HepG2 (cell line): ENCODE results near the gene PTPN12. TPM values are rescaled to one million over a fixed set of nuclear protein-coding genes. Genes with fewer than 3 reads are reported as not detected.

Experiments used
- ATAC-seq: fragments of 200-7000 bp; cut with Tn5 transposase; 3 replicates; pipeline ENCODE4 v1.9.1; 2020; ENCODE audit warnings: mild to moderate bottlenecking, moderate library complexity
- BruUV-seq: library from RNA; stranded (reverse); fragments of 400-500 nt; replicated peaks from 2 replicates; lab custom pipeline; 2021; lab: Mats Ljungman, UMichigan
- CTCF ChIA-PET: fragments of 300-600 bp; formaldehyde crosslinking; extraction: SDS; loops from one replicate; lab custom pipeline; 2021; ENCODE audit warnings: low total read pairs, inconsistent platforms, low intra/inter-chr PET ratio; lab: Yijun Ruan, JAX
- POLR2A ChIA-PET: fragments of 350-600 bp; sonication (Branson Sonifier 250); formaldehyde crosslinking; loops from one replicate; lab custom pipeline; 2020; ENCODE audit warnings: antibody characterized with exemption, inconsistent platforms; lab: Yijun Ruan, JAX
- DNase-seq: peaks from one replicate; pipeline ENCODE4 v3.0.0-alpha.2; 2015; ENCODE audit warnings: low spot score
- FAIRE-seq: peaks from 3 replicates; lab custom pipeline; 2011; peaks lifted over from hg19 to GRCh38; lab: Jason Lieb, UNC
- H2AFZ ChIP-seq: one replicate; pipeline ENCODE4 v1.6.1; 2011; ENCODE audit warnings: low read length, inconsistent platforms
- H3K27ac ChIP-seq: fragments of 300-600 bp; 3 replicates; pipeline ENCODE4 v1.8.0; 2011; ENCODE audit warnings: mixed run types, mild to moderate bottlenecking, mixed read lengths, low read length, inconsistent platforms; ENCODE audit not compliant: insufficient read depth; ENCODE audit errors: extremely low read length
- H3K27me3 ChIP-seq, 2 experiments: fragments of 200-600 bp in 1 of 2; 2 replicates in 1 of 2; 3 replicates in 1 of 2; pipeline versions ENCODE4 v1.6.0 to v1.8.0; 2011; ENCODE audit warnings: low read length in 2 of 2, mild to moderate bottlenecking in 2 of 2, moderate library complexity in 2 of 2, inconsistent platforms in 1 of 2; ENCODE audit not compliant: insufficient read depth in 2 of 2, control insufficient read depth in 1 of 2
- H3K36me3 ChIP-seq, 2 experiments: fragments of 200-600 bp in 1 of 2; replicated peaks in 1 of 2; 2 replicates in 1 of 2; 3 replicates in 1 of 2; pipeline versions ENCODE4 v1.5.1 to v1.8.0; 2011; ENCODE audit warnings: low read length in 2 of 2, inconsistent platforms in 1 of 2; ENCODE audit not compliant: insufficient read depth in 2 of 2, control insufficient read depth in 1 of 2
- H3K4me1 ChIP-seq: 2 replicates; pipeline ENCODE4 v1.5.1; 2012; ENCODE audit warnings: low read length, inconsistent platforms; ENCODE audit not compliant: insufficient read depth
- H3K4me2 ChIP-seq: 2 replicates; pipeline ENCODE4 v1.6.0; 2011; ENCODE audit warnings: low read depth, low read length, inconsistent platforms
- H3K4me3 ChIP-seq, 3 experiments: fragments of 200-600 bp in 1 of 3; sonication (generic), shearing (Covaris generic) in 1 of 3; replicated peaks in 1 of 3; 2 replicates each; pipeline ENCODE4 v1.5.1; 2011 to 2016; ENCODE audit warnings: low read length in 3 of 3, inconsistent platforms in 2 of 3, low read depth in 2 of 3, mild to moderate bottlenecking in 2 of 3, control low read depth in 1 of 3, mixed read lengths in 1 of 3; ENCODE audit not compliant: insufficient read depth in 1 of 3
- H3K79me2 ChIP-seq: one replicate; pipeline ENCODE4 v1.6.1; 2011; ENCODE audit warnings: low read length, inconsistent platforms; ENCODE audit not compliant: insufficient read depth
- H3K9ac ChIP-seq: 2 replicates; pipeline ENCODE4 v1.6.0; 2011; ENCODE audit warnings: mild to moderate bottlenecking, low read depth, low read length, inconsistent platforms; ENCODE audit not compliant: insufficient read depth
- H3K9me3 ChIP-seq: 2 replicates; pipeline ENCODE4 v1.5.1; 2012; ENCODE audit warnings: mild to moderate bottlenecking, low read length
- H4K20me1 ChIP-seq: 2 replicates; pipeline ENCODE4 v1.6.0; 2011; ENCODE audit warnings: inconsistent platforms, mild to moderate bottlenecking, low read length, moderate library complexity; ENCODE audit not compliant: insufficient read depth
- CAMTA2 ChIP-seq: sonication (generic); formaldehyde crosslinking; IDR thresholded peaks from 2 replicates; pipeline ENCODE4 v1.4.0; 2020; ENCODE audit warnings: mild to moderate bottlenecking, missing genetic modification reagents, borderline replicate concordance
- GLI4 ChIP-seq: sonication (generic); formaldehyde crosslinking; IDR thresholded peaks from 2 replicates; pipeline ENCODE4 v1.5.1; 2020; ENCODE audit warnings: missing genetic modification reagents, mild to moderate bottlenecking, moderate library complexity, borderline replicate concordance
- NR2F1 ChIP-seq, 2 experiments: fragments of 450-650 bp in 1 of 2; formaldehyde crosslinking in 1 of 2; IDR thresholded peaks; 2 replicates each; pipeline versions ENCODE4 v1.5.0 to v1.6.1; 2016 to 2020; ENCODE audit warnings: mild to moderate bottlenecking in 1 of 2, missing compliant biosample characterization in 1 of 2, missing genetic modification reagents in 1 of 2, moderate library complexity in 1 of 2
- TAF1 ChIP-seq: sonication (generic); formaldehyde crosslinking; IDR thresholded peaks from 2 replicates; pipeline ENCODE4 v1.4.0; 2020; ENCODE audit warnings: missing genetic modification reagents
- TRIM24 ChIP-seq: sonication (generic); formaldehyde crosslinking; IDR thresholded peaks from 2 replicates; pipeline ENCODE4 v1.8.0; 2022; ENCODE audit warnings: mild to moderate bottlenecking, missing genetic modification reagents
- U2AF2 ChIP-seq: fragments of 200-400 bp; formaldehyde crosslinking; IDR thresholded peaks from 2 replicates; pipeline ENCODE4 v1.6.1; 2017; ENCODE audit warnings: low read depth, mild to moderate bottlenecking, low read length
- ZNF33B ChIP-seq: sonication (generic); formaldehyde crosslinking; IDR thresholded peaks from 2 replicates; pipeline ENCODE4 v1.5.1; 2020; ENCODE audit warnings: mild to moderate bottlenecking, missing genetic modification reagents
- ZNF577 ChIP-seq: sonication (generic); formaldehyde crosslinking; IDR thresholded peaks from 2 replicates; pipeline ENCODE4 v1.4.0; 2020; ENCODE audit warnings: mild to moderate bottlenecking, low read depth, missing genetic modification reagents, borderline replicate concordance
- ZNF839 ChIP-seq: sonication (generic); formaldehyde crosslinking; IDR thresholded peaks from 2 replicates; pipeline ENCODE4 v1.4.0; 2020; ENCODE audit warnings: missing genetic modification reagents, mild to moderate bottlenecking, borderline replicate concordance
- ZSCAN22 ChIP-seq: sonication (generic); formaldehyde crosslinking; IDR thresholded peaks from 2 replicates; pipeline ENCODE4 v1.4.0; 2020; ENCODE audit warnings: mild to moderate bottlenecking, missing genetic modification reagents
- WGBS: methylation state at CpG from one replicate; pipeline ENCODE4 v1.1.6; 2017; ENCODE audit warnings: low lambda C conversion rate; 5-methylcytosine and 5-hydroxymethylcytosine counted together
- in situ Hi-C: cut with HindIII; loops from 2 replicates; pipeline ENCODE4 v1.10.0; 2017; ENCODE audit warnings: low pct_unique_long_range_greater_than_20kb; ENCODE audit not compliant: extremely low pct_ligation_motif_present
- intact Hi-C: fragments of 100-400 bp; cut with micrococcal nuclease; formaldehyde crosslinking; loops from one replicate; pipeline ENCODE4 v1.10.0; 2022; ENCODE audit not compliant: unreplicated experiment
- polyA plus RNA-seq, 8 experiments: library from polyadenylated mRNA; depleted of rRNA in 3 of 8; stranded (reverse) in 7 of 8; unstranded in 1 of 8; fragments of >200 nt; fragmentation: Illumina TruSeq in 4 of 8; extraction: Trizol in 4 of 8; gene quantifications; 2 replicates each; pipeline versions ENCODE4 v1.2.1 to v1.2.3, GENCODE V29; 2011 to 2016; ENCODE audit warnings: low read depth in 4 of 8, missing spikeins in 1 of 8, mixed read lengths in 1 of 8; ENCODE audit not compliant: insufficient read depth in 1 of 8
- total RNA-seq, 5 experiments: library from RNA; depleted of rRNA; stranded (reverse); fragments of >200 nt; fragmentation: Illumina TruSeq; extraction: Trizol; gene quantifications; 2 replicates each; pipeline ENCODE4 v1.2.3, GENCODE V29; 2016; ENCODE audit warnings: low read depth in 1 of 5
- TF ChIP-seq, protein P1 (sequence below): sonication (generic); formaldehyde crosslinking; IDR thresholded peaks from 2 replicates; pipeline ENCODE4 v1.4.0; 2020; ENCODE audit warnings: mild to moderate bottlenecking, low read depth, missing genetic modification reagents
- TF ChIP-seq, protein P2 (sequence below): fragments of 450-650 bp; IDR thresholded peaks from 2 replicates; pipeline ENCODE4 v1.6.1; 2016
- TF ChIP-seq, protein P3 (sequence below): sonication (generic); formaldehyde crosslinking; IDR thresholded peaks from 2 replicates; pipeline ENCODE4 v1.5.0; 2020; ENCODE audit warnings: missing genetic modification reagents

The PTPN12 gene
- total and polyA plus RNA-seq, 2 of the 13 experiments (the other 11 are each of a cell fraction or from before 2014, with no cell fraction given), result 22.9 to 56.8 TPM

DNA sequence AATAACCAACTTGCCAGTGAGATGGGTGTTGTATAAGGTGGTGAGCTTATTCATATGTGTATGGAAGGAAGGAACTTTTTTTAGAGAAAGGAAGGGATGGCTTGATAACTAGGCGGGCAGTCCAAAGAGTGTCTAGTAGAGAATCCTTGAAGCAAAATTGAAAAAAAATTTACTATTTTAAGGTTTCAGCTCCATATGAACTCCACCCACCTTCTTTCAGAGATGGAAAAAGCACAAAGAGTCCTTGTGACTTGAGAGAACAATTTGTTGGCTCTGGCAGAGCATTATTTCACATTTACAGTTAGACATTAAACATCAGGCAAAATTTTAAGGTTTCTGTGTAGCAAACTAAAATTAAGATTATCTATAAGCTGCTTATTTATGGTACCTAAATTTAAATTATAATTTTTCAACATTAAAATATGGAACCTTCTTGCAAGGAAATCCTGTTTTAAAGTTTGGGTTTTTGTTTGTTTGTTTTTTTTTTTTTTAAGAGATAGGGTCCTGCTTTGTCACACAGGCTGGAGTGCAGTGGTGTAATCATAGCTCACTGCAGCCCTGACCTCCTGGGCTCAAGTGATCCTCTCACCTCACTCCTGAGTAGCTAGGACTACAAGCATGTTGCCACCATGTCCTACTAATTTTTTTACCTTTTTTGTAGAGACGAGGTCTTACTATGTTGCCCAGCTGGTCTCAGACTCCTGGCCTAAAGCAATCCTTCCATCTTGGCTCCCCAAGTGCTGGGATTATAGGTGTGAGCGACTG lies 12.2 kb downstream of the PTPN12 start:
- Histone ChIP-seq H4K20me1 (peaks cover 76% of the 10 kb centered on the region), H3K27me3 (no peaks in the 10 kb centered on the region), H3K9me3 (no peaks in the 10 kb centered on the region), H3K36me3 (peaks cover 3 to 7% of the 10 kb centered on the region in 2 experiments; a peak in 1 of 5 replicates), H3K79me2 (peaks cover 96% of the 10 kb centered on the region), H2AFZ (no peak overlapping the region), H3K27ac (no peak overlapping the region), H3K4me2 (no peak overlapping the region), H3K4me3 (no peak overlapping the region), H3K4me1 (peaks cover 30% of the 10 kb centered on the region), H3K9ac (no peak overlapping the region)
- TF ChIP-seq ZNF33B (CRISPR knock-in tag) (no peak), ZNF577 (CRISPR knock-in tag) (no peak), TRIM24 (CRISPR knock-in tag) (no peak)
- TF ChIP-seq, protein P1, sequence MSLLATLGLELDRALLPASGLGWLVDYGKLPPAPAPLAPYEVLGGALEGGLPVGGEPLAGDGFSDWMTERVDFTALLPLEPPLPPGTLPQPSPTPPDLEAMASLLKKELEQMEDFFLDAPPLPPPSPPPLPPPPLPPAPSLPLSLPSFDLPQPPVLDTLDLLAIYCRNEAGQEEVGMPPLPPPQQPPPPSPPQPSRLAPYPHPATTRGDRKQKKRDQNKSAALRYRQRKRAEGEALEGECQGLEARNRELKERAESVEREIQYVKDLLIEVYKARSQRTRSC (CRISPR knock-in tag), result no peak
- ChIA-PET CTCF (no interaction called here), POLR2A (interaction anchor here (0.9 kb wide), 1 partner anchor 9 kb away, joined by 4 read pairs; no protein-coding TSS in a partner anchor)
- in situ Hi-C loops, result no loop called here
- peak; percentile 75 for FAIRE-seq
- BruUV-seq, result no TSS peak
- ATAC-seq, result peak; percentile 49; the same call in 2 of the 3 replicates
- 91% methylated on average over 3 of the region's 3 CpGs for WGBS
- DNase-seq, result no peak
- intact Hi-C loops, result no loop called here

DNA sequence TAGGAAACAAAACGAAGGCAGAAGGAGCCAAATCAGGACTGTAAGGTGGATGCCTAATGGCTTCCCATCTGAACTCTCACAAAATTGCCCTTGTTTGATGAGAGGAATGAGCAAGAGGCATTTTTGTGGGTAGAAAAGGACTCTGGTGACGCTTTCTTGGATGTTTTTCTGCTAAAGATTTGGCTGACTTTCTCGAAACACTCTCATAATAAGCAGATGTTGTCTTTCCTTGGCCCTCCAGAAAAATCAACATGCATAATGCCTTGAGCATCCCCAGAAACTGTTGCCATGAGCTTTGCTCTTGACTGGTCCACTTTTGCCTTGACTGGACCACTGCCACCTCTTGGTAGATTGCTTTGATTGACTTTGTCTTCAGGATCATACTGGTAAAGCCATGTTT lies 13.5 kb downstream of the PTPN12 start:
- ChIA-PET POLR2A (interaction anchor here (1.8 kb wide), 1 partner anchor 13 kb away, joined by 5 read pairs; the partner anchor contains the start of gene PTPN12), CTCF (no interaction called here)
- DNase-seq, result no peak
- peaks cover 4 to 7% of the 10 kb centered on the region in 2 experiments; a peak in 1 of 5 replicates for H3K36me3 ChIP-seq
- no peak for ATAC-seq
- peaks cover 97% of the 10 kb centered on the region for H3K79me2 ChIP-seq
- H4K20me1 ChIP-seq, result peaks cover 69% of the 10 kb centered on the region
- 94% methylated on average over 3 of the region's 3 CpGs for WGBS
- intact Hi-C loops (no loop called here), in situ Hi-C loops (no loop called here)
- no peak overlapping the region for H3K4me2 ChIP-seq
- H3K9ac ChIP-seq, result no peak overlapping the region
- H2AFZ ChIP-seq, result no peak overlapping the region
- H3K4me3 ChIP-seq, result no peak overlapping the region
- no peak for FAIRE-seq
- H3K27ac ChIP-seq, result no peak overlapping the region
- no TSS peak for BruUV-seq
- H3K9me3 ChIP-seq, result no peaks in the 10 kb centered on the region
- no peaks in the 10 kb centered on the region for H3K27me3 ChIP-seq
- H3K4me1 ChIP-seq, result peaks cover 33% of the 10 kb centered on the region
- TF ChIP-seq, protein P2, sequence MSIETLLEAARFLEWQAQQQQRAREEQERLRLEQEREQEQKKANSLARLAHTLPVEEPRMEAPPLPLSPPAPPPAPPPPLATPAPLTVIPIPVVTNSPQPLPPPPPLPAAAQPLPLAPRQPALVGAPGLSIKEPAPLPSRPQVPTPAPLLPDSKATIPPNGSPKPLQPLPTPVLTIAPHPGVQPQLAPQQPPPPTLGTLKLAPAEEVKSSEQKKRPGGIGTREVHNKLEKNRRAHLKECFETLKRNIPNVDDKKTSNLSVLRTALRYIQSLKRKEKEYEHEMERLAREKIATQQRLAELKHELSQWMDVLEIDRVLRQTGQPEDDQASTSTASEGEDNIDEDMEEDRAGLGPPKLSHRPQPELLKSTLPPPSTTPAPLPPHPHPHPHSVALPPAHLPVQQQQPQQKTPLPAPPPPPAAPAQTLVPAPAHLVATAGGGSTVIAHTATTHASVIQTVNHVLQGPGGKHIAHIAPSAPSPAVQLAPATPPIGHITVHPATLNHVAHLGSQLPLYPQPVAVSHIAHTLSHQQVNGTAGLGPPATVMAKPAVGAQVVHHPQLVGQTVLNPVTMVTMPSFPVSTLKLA, result no peak
- no peak for TF ChIP-seq CAMTA2 (CRISPR knock-in tag)
- no peak for TF ChIP-seq ZSCAN22
- no peak for TF ChIP-seq GLI4 (CRISPR knock-in tag)
- TF ChIP-seq, protein P3, sequence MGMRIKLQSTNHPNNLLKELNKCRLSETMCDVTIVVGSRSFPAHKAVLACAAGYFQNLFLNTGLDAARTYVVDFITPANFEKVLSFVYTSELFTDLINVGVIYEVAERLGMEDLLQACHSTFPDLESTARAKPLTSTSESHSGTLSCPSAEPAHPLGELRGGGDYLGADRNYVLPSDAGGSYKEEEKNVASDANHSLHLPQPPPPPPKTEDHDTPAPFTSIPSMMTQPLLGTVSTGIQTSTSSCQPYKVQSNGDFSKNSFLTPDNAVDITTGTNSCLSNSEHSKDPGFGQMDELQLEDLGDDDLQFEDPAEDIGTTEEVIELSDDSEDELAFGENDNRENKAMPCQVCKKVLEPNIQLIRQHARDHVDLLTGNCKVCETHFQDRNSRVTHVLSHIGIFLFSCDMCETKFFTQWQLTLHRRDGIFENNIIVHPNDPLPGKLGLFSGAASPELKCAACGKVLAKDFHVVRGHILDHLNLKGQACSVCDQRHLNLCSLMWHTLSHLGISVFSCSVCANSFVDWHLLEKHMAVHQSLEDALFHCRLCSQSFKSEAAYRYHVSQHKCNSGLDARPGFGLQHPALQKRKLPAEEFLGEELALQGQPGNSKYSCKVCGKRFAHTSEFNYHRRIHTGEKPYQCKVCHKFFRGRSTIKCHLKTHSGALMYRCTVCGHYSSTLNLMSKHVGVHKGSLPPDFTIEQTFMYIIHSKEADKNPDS (CRISPR knock-in tag), result no peak
- no peak for TF ChIP-seq NR2F1 (CRISPR knock-in tag; IDR thresholded peaks at IDR 0.05)
- no peak for TF ChIP-seq ZNF839 (CRISPR knock-in tag)
- no peak for TF ChIP-seq U2AF2
- TF ChIP-seq TAF1 (CRISPR knock-in tag), result no peak
